HepG2 (cell line): ENCODE measurements around the gene STK10. TPM values are rescaled to one million over a fixed set of nuclear protein-coding genes. Genes with fewer than 3 reads are reported as not detected.

Source experiments
- HDAC1 ChIP-seq: sonication (generic); formaldehyde crosslinking; IDR thresholded peaks from 2 replicates; pipeline ENCODE4 v1.5.1; 2020; ENCODE audit warnings: mild to moderate bottlenecking, missing genetic modification reagents
- HNRNPK ChIP-seq: fragments of 200-400 bp; formaldehyde crosslinking; IDR thresholded peaks from 2 replicates; pipeline ENCODE4 v1.6.1; 2018; ENCODE audit warnings: low read length, low read depth, moderate library complexity, mild to moderate bottlenecking; ENCODE audit not compliant: poor library complexity, severe bottlenecking
- HOXA3 ChIP-seq: sonication (generic); formaldehyde crosslinking; IDR thresholded peaks from 2 replicates; pipeline ENCODE4 v1.5.0; 2020; ENCODE audit warnings: missing genetic modification reagents
- KIAA2018 ChIP-seq: sonication (generic); formaldehyde crosslinking; IDR thresholded peaks from 2 replicates; pipeline ENCODE4 v1.5.0; 2020; ENCODE audit warnings: mild to moderate bottlenecking, missing genetic modification reagents, borderline replicate concordance
- KLF16 ChIP-seq, 2 experiments: sonication (generic) in 1 of 2; formaldehyde crosslinking in 1 of 2; IDR thresholded peaks; 2 replicates each; pipeline versions ENCODE4 v1.6.1 to v1.8.0; 2016 to 2023; ENCODE audit warnings: missing genetic modification reagents in 2 of 2, missing compliant biosample characterization in 1 of 2
- LCORL ChIP-seq, 2 experiments: fragments of 450-650 bp in 1 of 2; sonication (generic) in 1 of 2; formaldehyde crosslinking in 1 of 2; IDR thresholded peaks; 2 replicates each; pipeline versions ENCODE4 v1.5.0 to v1.6.1; 2017 to 2020; ENCODE audit warnings: antibody characterized with exemption in 1 of 2, missing genetic modification reagents in 1 of 2
- PHF8 ChIP-seq: sonication (generic); formaldehyde crosslinking; IDR thresholded peaks from 2 replicates; pipeline ENCODE4 v1.5.0; 2020; ENCODE audit warnings: missing genetic modification reagents
- RNF219 ChIP-seq: sonication (generic); formaldehyde crosslinking; IDR thresholded peaks from 2 replicates; pipeline ENCODE4 v1.5.0; 2020; ENCODE audit warnings: mild to moderate bottlenecking, missing genetic modification reagents
- SALL1 ChIP-seq: sonication (generic); formaldehyde crosslinking; IDR thresholded peaks from 2 replicates; pipeline ENCODE4 v1.8.0; 2022; ENCODE audit warnings: mild to moderate bottlenecking, missing genetic modification reagents
- SAP130 ChIP-seq: IDR thresholded peaks from 2 replicates; pipeline ENCODE4 v1.6.1; 2016; ENCODE audit warnings: low read depth
- ZBTB10 ChIP-seq: sonication (generic); formaldehyde crosslinking; IDR thresholded peaks from 2 replicates; pipeline ENCODE4 v1.4.0; 2020; ENCODE audit warnings: missing genetic modification reagents, borderline replicate concordance
- ZFX ChIP-seq: sonication (generic); formaldehyde crosslinking; IDR thresholded peaks from 2 replicates; pipeline ENCODE4 v1.4.0; 2020; ENCODE audit warnings: mild to moderate bottlenecking, low read depth, missing genetic modification reagents, moderate library complexity
- ZMYM4 ChIP-seq: sonication (generic); formaldehyde crosslinking; IDR thresholded peaks from 2 replicates; pipeline ENCODE4 v1.8.1; 2023; ENCODE audit warnings: mild to moderate bottlenecking, missing genetic modification reagents
- polyA plus RNA-seq, 8 experiments: library from polyadenylated mRNA; depleted of rRNA in 3 of 8; stranded (reverse) in 7 of 8; unstranded in 1 of 8; fragments of >200 nt; fragmentation: Illumina TruSeq in 4 of 8; extraction: Trizol in 4 of 8; gene quantifications; 2 replicates each; pipeline versions ENCODE4 v1.2.1 to v1.2.3, GENCODE V29; 2011 to 2016; ENCODE audit warnings: low read depth in 4 of 8, missing spikeins in 1 of 8, mixed read lengths in 1 of 8; ENCODE audit not compliant: insufficient read depth in 1 of 8
- total RNA-seq, 5 experiments: library from RNA; depleted of rRNA; stranded (reverse); fragments of >200 nt; fragmentation: Illumina TruSeq; extraction: Trizol; gene quantifications; 2 replicates each; pipeline ENCODE4 v1.2.3, GENCODE V29; 2016; ENCODE audit warnings: low read depth in 1 of 5

Gene STK10
- total and polyA plus RNA-seq, 2 of the 13 experiments (the other 11 are each of a cell fraction or from before 2014, with no cell fraction given), result 7.0 to 7.2 TPM

DNA sequence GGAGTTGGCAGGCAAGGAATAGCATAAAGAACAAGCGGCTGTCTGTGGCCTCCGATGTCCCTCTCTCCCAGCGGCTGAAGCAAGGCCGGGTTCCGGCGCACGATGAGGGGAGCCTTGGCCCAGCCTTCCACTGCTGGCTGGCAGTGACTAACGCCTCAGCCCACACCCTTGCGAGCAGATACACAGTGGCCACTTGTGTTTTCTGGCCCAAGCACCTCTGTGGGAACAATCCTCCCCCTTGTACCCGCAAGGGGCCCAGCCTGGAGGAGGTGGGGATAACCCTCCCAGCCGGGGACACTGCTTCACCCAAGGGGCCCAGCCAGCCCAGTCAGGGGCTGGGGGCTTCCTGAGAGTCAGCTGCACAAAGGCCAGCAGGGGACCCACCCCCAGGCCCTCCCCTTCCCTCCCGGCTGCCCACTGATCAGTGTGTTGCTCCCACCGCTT lies 23.2 kb downstream of the STK10 start (continued):
- TF ChIP-seq KIAA2018 (no peak), SAP130 (CRISPR knock-in tag) (peak; percentile 7; the same call in 1 of the 2 replicates), ZBTB10 (peak; percentile 72; the same call in 1 of the 2 replicates), PHF8 (CRISPR knock-in tag) (no peak), KLF16 (CRISPR knock-in tag; IDR thresholded peaks at IDR 0.05) (0 out of 4 replicates have a peak, but pooled peaks of 1 of the 2 experiments have one; percentile 30), HDAC1 (0 out of 2 replicates have a peak, but pooled peaks have one; percentile 25), LCORL (IDR thresholded peaks at IDR 0.05) (no peak), LCORL (CRISPR knock-in tag; IDR thresholded peaks at IDR 0.05) (0 out of 2 replicates have a peak, but pooled peaks have one; percentile 38), ZFX (CRISPR knock-in tag) (peak; percentile 53; the same call in 1 of the 2 replicates), HNRNPK (no peak), SALL1 (peak; percentile 42; the same call in 1 of the 2 replicates), HOXA3 (peak; percentile 55), ZMYM4 (CRISPR knock-in tag) (0 out of 2 replicates have a peak, but pooled peaks have one; percentile 30), RNF219 (CRISPR knock-in tag) (no peak)
